WTC11 (cell line): ENCODE results near the gene AHCYL1. TPM values are rescaled to one million over a fixed set of nuclear protein-coding genes. Genes with fewer than 3 reads are reported as not detected.

Experiments
- ATAC-seq: fragments of 200-7000 bp; cut with Tn5 transposase; 2 replicates; pipeline ENCODE4 v1.10.0; 2021; ENCODE audit warnings: mild to moderate bottlenecking, moderate library complexity
- CTCF ChIA-PET: fragments of 300-600 bp; sonication (Branson Sonifier 250); formaldehyde crosslinking; loops from one replicate; lab custom pipeline; 2021; ENCODE audit warnings: antibody characterized with exemption; lab: Charles Lee
- POLR2A ChIA-PET: fragments of 350-600 bp; sonication (Branson Sonifier 250); formaldehyde crosslinking; loops from one replicate; lab custom pipeline; 2021; ENCODE audit warnings: antibody characterized with exemption; lab: Charles Lee
- DNase-seq: peaks from one replicate; pipeline ENCODE4 v3.0.0; 2021; ENCODE audit warnings: low spot score
- H3K27ac Mint-ChIP-seq: 2 replicates; pipeline ENCODE4 v1.8.0; 2021; ENCODE audit warnings: mixed read lengths
- H3K27me3 Mint-ChIP-seq: 2 replicates; pipeline ENCODE4 v1.8.0; 2021; ENCODE audit warnings: low read depth, mild to moderate bottlenecking, moderate library complexity, mixed read lengths
- H3K36me3 Mint-ChIP-seq: 2 replicates; pipeline ENCODE4 v1.8.0; 2021; ENCODE audit warnings: mixed read lengths
- H3K4me1 Mint-ChIP-seq: 2 replicates; pipeline ENCODE4 v1.8.0; 2022; ENCODE audit warnings: mixed read lengths
- H3K4me3 Mint-ChIP-seq: 2 replicates; pipeline ENCODE4 v1.8.0; 2021; ENCODE audit warnings: mild to moderate bottlenecking, moderate library complexity, mixed read lengths
- H3K9me3 Mint-ChIP-seq: 2 replicates; pipeline ENCODE4 v1.8.0; 2021; ENCODE audit warnings: mixed read lengths
- FOXJ3 ChIP-seq: sonication (generic); formaldehyde crosslinking; IDR thresholded peaks from 2 replicates; pipeline ENCODE4 v1.9.0; 2021; ENCODE audit warnings: missing genetic modification reagents, mild to moderate bottlenecking, borderline replicate concordance
- NFYB ChIP-seq: sonication (generic); formaldehyde crosslinking; conservative IDR thresholded peaks from 2 replicates; pipeline ENCODE4 v1.8.0; 2022; ENCODE audit warnings: low read depth, missing genetic modification reagents
- RELA ChIP-seq: sonication (generic); formaldehyde crosslinking; IDR thresholded peaks from 2 replicates; pipeline ENCODE4 v1.8.1; 2022; ENCODE audit warnings: missing genetic modification reagents, mild to moderate bottlenecking, borderline replicate concordance
- RORB ChIP-seq: fragments of 250-450 bp; sonication (Bioruptor Pico); IDR thresholded peaks from 2 replicates; pipeline ENCODE4 v1.9.0; 2021; ENCODE audit warnings: mild to moderate bottlenecking
- ZNF232 ChIP-seq: sonication (generic); formaldehyde crosslinking; IDR thresholded peaks from 2 replicates; pipeline ENCODE4 v1.8.0; 2022; ENCODE audit warnings: mild to moderate bottlenecking, missing genetic modification reagents
- ZNF317 ChIP-seq: sonication (generic); formaldehyde crosslinking; IDR thresholded peaks from 2 replicates; pipeline ENCODE4 v1.8.1; 2023; ENCODE audit warnings: low read depth, mild to moderate bottlenecking, moderate library complexity, missing genetic modification reagents, borderline replicate concordance
- ZNF423 ChIP-seq: fragments of 250-450 bp; sonication (Bioruptor Pico); IDR thresholded peaks from 2 replicates; pipeline ENCODE4 v2.1.2; 2022; ENCODE audit warnings: mild to moderate bottlenecking, moderate library complexity
- total RNA-seq: library from RNA; stranded (reverse); gene quantifications from 3 replicates; pipeline ENCODE4 v1.2.3, GENCODE V29; 2021
- TF ChIP-seq, protein P1 (sequence below): sonication (generic); formaldehyde crosslinking; IDR thresholded peaks from 2 replicates; pipeline ENCODE4 v1.8.1; 2022; ENCODE audit warnings: mild to moderate bottlenecking, moderate library complexity, missing genetic modification reagents
- TF ChIP-seq, protein P2 (sequence below): sonication (generic); formaldehyde crosslinking; IDR thresholded peaks from 2 replicates; pipeline ENCODE4 v1.8.1; 2023; ENCODE audit warnings: mild to moderate bottlenecking, missing genetic modification reagents, borderline replicate concordance
- TF ChIP-seq, protein P3 (sequence below): sonication (generic); formaldehyde crosslinking; IDR thresholded peaks from 2 replicates; pipeline ENCODE4 v1.8.1; 2023; ENCODE audit warnings: mild to moderate bottlenecking, missing genetic modification reagents
- TF ChIP-seq, protein P4 (sequence below): sonication (generic); formaldehyde crosslinking; IDR thresholded peaks from 2 replicates; pipeline ENCODE4 v1.8.0; 2022; ENCODE audit warnings: mild to moderate bottlenecking, missing genetic modification reagents
- TF ChIP-seq, protein P5 (sequence below): sonication (generic); formaldehyde crosslinking; IDR thresholded peaks from 2 replicates; pipeline ENCODE4 v1.8.1; 2022; ENCODE audit warnings: low read depth, mild to moderate bottlenecking, moderate library complexity, missing genetic modification reagents, borderline replicate concordance
- TF ChIP-seq, protein P6 (sequence below): sonication (generic); formaldehyde crosslinking; IDR thresholded peaks from 2 replicates; pipeline ENCODE4 v1.8.1; 2023; ENCODE audit warnings: mild to moderate bottlenecking, missing genetic modification reagents, moderate library complexity
- TF ChIP-seq, protein P7 (sequence below): fragments of 250-450 bp; sonication (Bioruptor Pico); IDR thresholded peaks from 2 replicates; pipeline ENCODE4 v1.8.0; 2021; ENCODE audit warnings: mild to moderate bottlenecking

Gene AHCYL1
- total RNA-seq, 1 experiment from 2014 or later = 92.1 TPM

DNA sequence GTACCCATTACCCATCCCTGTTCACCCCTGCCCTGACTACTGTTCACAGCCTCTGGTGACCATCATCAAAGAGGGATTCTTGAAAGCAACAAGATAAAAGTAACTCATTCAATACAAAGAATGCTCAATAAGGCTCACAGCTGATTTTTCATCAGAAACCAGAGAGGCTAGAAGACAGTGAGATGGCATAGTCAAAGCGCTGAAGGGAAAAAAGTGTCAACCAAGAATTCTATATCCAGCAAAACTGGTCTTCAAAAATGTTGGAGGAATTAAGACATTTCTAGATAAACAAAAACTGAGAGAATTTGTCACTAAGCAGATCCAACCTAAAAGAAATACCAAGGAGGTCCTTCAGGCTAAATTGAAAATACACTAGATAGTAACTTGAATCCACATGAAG lies 46.8 kb upstream of the AHCYL1 start (continued):
- TF ChIP-seq, protein P1, sequence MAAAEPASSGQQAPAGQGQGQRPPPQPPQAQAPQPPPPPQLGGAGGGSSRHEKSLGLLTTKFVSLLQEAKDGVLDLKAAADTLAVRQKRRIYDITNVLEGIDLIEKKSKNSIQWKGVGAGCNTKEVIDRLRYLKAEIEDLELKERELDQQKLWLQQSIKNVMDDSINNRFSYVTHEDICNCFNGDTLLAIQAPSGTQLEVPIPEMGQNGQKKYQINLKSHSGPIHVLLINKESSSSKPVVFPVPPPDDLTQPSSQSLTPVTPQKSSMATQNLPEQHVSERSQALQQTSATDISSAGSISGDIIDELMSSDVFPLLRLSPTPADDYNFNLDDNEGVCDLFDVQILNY (CRISPR knock-in tag) = no peak
- no peak for TF ChIP-seq FOXJ3 (CRISPR knock-in tag)
- TF ChIP-seq, protein P2, sequence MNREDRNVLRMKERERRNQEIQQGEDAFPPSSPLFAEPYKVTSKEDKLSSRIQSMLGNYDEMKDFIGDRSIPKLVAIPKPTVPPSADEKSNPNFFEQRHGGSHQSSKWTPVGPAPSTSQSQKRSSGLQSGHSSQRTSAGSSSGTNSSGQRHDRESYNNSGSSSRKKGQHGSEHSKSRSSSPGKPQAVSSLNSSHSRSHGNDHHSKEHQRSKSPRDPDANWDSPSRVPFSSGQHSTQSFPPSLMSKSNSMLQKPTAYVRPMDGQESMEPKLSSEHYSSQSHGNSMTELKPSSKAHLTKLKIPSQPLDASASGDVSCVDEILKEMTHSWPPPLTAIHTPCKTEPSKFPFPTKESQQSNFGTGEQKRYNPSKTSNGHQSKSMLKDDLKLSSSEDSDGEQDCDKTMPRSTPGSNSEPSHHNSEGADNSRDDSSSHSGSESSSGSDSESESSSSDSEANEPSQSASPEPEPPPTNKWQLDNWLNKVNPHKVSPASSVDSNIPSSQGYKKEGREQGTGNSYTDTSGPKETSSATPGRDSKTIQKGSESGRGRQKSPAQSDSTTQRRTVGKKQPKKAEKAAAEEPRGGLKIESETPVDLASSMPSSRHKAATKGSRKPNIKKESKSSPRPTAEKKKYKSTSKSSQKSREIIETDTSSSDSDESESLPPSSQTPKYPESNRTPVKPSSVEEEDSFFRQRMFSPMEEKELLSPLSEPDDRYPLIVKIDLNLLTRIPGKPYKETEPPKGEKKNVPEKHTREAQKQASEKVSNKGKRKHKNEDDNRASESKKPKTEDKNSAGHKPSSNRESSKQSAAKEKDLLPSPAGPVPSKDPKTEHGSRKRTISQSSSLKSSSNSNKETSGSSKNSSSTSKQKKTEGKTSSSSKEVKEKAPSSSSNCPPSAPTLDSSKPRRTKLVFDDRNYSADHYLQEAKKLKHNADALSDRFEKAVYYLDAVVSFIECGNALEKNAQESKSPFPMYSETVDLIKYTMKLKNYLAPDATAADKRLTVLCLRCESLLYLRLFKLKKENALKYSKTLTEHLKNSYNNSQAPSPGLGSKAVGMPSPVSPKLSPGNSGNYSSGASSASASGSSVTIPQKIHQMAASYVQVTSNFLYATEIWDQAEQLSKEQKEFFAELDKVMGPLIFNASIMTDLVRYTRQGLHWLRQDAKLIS (CRISPR knock-in tag) = no peak
- TF ChIP-seq ZNF317 (CRISPR knock-in tag) = no peak

DNA sequence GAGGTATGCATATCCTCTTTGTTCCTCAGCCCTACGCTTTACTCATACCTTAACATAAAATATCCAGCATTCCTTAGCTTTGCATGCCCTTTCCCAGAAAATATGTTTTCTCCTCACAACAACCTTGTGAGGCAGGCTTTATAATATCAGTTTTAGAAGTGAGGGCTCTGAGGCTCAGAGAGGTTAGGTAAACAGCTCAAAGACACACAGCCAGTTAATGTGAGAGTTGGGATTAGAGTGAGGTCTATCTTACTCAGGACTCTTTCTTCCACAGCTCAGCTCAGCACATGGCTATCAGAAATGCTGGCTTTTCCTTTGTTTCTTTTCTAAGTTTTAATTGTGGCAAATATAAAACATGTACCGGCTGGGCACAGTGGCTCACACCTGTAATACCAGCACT lies 46.0 kb upstream of the AHCYL1 start:
- Mint-ChIP-seq H3K4me3 (no peak overlapping the region), H3K4me1 (no peaks in the 10 kb centered on the region), H3K9me3 (peaks cover 27% of the 10 kb centered on the region), H3K36me3 (peaks cover 10% of the 10 kb centered on the region), H3K27ac (no peak overlapping the region), H3K27me3 (peaks cover 6% of the 10 kb centered on the region; the same call in 1 of the 2 replicates)
- TF ChIP-seq, protein P3, sequence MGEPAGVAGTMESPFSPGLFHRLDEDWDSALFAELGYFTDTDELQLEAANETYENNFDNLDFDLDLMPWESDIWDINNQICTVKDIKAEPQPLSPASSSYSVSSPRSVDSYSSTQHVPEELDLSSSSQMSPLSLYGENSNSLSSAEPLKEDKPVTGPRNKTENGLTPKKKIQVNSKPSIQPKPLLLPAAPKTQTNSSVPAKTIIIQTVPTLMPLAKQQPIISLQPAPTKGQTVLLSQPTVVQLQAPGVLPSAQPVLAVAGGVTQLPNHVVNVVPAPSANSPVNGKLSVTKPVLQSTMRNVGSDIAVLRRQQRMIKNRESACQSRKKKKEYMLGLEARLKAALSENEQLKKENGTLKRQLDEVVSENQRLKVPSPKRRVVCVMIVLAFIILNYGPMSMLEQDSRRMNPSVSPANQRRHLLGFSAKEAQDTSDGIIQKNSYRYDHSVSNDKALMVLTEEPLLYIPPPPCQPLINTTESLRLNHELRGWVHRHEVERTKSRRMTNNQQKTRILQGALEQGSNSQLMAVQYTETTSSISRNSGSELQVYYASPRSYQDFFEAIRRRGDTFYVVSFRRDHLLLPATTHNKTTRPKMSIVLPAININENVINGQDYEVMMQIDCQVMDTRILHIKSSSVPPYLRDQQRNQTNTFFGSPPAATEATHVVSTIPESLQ = no peak
- TF ChIP-seq, protein P4, sequence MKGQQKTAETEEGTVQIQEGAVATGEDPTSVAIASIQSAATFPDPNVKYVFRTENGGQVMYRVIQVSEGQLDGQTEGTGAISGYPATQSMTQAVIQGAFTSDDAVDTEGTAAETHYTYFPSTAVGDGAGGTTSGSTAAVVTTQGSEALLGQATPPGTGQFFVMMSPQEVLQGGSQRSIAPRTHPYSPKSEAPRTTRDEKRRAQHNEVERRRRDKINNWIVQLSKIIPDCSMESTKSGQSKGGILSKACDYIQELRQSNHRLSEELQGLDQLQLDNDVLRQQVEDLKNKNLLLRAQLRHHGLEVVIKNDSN = no peak
- no peak for TF ChIP-seq RELA
- TF ChIP-seq, protein P5, sequence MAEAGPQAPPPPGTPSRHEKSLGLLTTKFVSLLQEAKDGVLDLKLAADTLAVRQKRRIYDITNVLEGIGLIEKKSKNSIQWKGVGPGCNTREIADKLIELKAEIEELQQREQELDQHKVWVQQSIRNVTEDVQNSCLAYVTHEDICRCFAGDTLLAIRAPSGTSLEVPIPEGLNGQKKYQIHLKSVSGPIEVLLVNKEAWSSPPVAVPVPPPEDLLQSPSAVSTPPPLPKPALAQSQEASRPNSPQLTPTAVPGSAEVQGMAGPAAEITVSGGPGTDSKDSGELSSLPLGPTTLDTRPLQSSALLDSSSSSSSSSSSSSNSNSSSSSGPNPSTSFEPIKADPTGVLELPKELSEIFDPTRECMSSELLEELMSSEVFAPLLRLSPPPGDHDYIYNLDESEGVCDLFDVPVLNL (CRISPR knock-in tag) = no peak
- no peak for TF ChIP-seq NFYB (CRISPR knock-in tag)
- TF ChIP-seq ZNF423 (CRISPR knock-in tag) = no peak
- TF ChIP-seq, protein P6, sequence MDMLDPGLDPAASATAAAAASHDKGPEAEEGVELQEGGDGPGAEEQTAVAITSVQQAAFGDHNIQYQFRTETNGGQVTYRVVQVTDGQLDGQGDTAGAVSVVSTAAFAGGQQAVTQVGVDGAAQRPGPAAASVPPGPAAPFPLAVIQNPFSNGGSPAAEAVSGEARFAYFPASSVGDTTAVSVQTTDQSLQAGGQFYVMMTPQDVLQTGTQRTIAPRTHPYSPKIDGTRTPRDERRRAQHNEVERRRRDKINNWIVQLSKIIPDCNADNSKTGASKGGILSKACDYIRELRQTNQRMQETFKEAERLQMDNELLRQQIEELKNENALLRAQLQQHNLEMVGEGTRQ (CRISPR knock-in tag) = no peak
- no peak for TF ChIP-seq ZNF232 (CRISPR knock-in tag)
- TF ChIP-seq, protein P7, sequence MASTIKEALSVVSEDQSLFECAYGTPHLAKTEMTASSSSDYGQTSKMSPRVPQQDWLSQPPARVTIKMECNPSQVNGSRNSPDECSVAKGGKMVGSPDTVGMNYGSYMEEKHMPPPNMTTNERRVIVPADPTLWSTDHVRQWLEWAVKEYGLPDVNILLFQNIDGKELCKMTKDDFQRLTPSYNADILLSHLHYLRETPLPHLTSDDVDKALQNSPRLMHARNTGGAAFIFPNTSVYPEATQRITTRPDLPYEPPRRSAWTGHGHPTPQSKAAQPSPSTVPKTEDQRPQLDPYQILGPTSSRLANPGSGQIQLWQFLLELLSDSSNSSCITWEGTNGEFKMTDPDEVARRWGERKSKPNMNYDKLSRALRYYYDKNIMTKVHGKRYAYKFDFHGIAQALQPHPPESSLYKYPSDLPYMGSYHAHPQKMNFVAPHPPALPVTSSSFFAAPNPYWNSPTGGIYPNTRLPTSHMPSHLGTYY (CRISPR knock-in tag) = no peak
- no peak for TF ChIP-seq RORB (CRISPR knock-in tag)
- DNase-seq (no peak), ATAC-seq (no peak)
- CTCF ChIA-PET = no interaction called here
- POLR2A ChIA-PET = no interaction called here
